Measurements from ENCODE around the gene METTL27. TPM values are rescaled to one million over a fixed set of nuclear protein-coding genes. Genes with fewer than 3 reads are reported as not detected.

The METTL27 gene
- total RNA-seq, 5 donors from 2014 or later (not counting 1 experiment from before 2014, with no cell fraction given) = 0.45 to 7.2 (median 1.8) TPM

- Histone ChIP-seq H3K27ac (ENCODE audit: low read length) (no peak overlapping the region), H3K27me3 (replicated peaks in 1 of 2; ENCODE audit: control insufficient read depth in 2 of 2, extremely low read depth in 1 of 2, insufficient read depth in 2 of 2, low read length in 1 of 2) (peaks cover 0 to 26% of the 10 kb centered on the region in 2 experiments), H3K36me3 (ENCODE audit: control insufficient read depth in 2 of 2, extremely low read depth in 1 of 2, insufficient read depth in 1 of 2, low read length in 1 of 2) (no peaks in the 10 kb centered on the region), H3K4me1 (ENCODE audit: control insufficient read depth in 1 of 2, extremely low read depth in 1 of 2, insufficient read depth in 2 of 2, low read length in 2 of 2) (peaks cover 0 to 9% of the 10 kb centered on the region in 2 experiments), H3K4me3 (ENCODE audit: control insufficient read depth in 1 of 2, extremely low read depth in 1 of 2, low read length in 1 of 2) (no peak overlapping the region), H3K9me3 (no peaks in the 10 kb centered on the region)
- Mint-ChIP-seq H3K9me3 (no peaks in the 10 kb centered on the region), H3K27ac (no peak overlapping the region), H3K36me3 (no peaks in the 10 kb centered on the region), H3K4me1 (peaks cover 2 to 11% (median 8%) of the 10 kb centered on the region in 3 donors), H3K27me3 (peaks cover 0 to 4% of the 10 kb centered on the region in 2 donors), H3K4me3 (no peak overlapping the region)
- DNase-seq (no peak), ATAC-seq (replicated peaks in 1 of 4) (no peak)
- WGBS (ENCODE audit: insufficient coverage) = 79% methylated on average over 11 of the region's 13 CpGs
- ChIA-PET CTCF (no interaction called here), POLR2A (interaction anchor here in 1 of 2 donors (0.6 kb wide), 1 partner anchor 52 kb away, joined by 4 read pairs; no protein-coding TSS in a partner anchor)
These were observed 8.9 kb downstream of the METTL27 start for GRCh38 chr7:73833251-73833919.

GRCh38 chr7:73832806-73833205 is 9.5 kb downstream of the METTL27 start:
- POLR2A ChIA-PET = interaction anchor here in 1 of 2 donors (0.6 kb wide), 1 partner anchor 53 kb away, joined by 4 read pairs; no protein-coding TSS in a partner anchor
- ATAC-seq (replicated peaks in 1 of 4) = no peak
- H3K4me1 Mint-ChIP-seq = peaks cover 8 to 16% (median 13%) of the 10 kb centered on the region in 3 donors

GRCh38 chr7:73831834-73832651 is 10.3 kb downstream of the METTL27 start:
- CTCF ChIA-PET = interaction anchor here in 1 of 2 donors (0.5 kb wide), 1 partner anchor 493 kb away, joined by 3 read pairs; no protein-coding TSS in a partner anchor
- H3K27me3 ChIP-seq (replicated peaks in 1 of 2; ENCODE audit: control insufficient read depth in 2 of 2, extremely low read depth in 1 of 2, insufficient read depth in 2 of 2, low read length in 1 of 2) = peaks cover 0 to 23% of the 10 kb centered on the region in 2 experiments

More at GRCh38 chr7:73832806-73833205, 9.5 kb downstream of the METTL27 start:
- Mint-ChIP-seq H3K4me3 (no peak overlapping the region), H3K27ac (no peak overlapping the region), H3K27me3 (peaks cover 0 to 4% of the 10 kb centered on the region in 2 donors), H3K9me3 (no peaks in the 10 kb centered on the region), H3K36me3 (no peaks in the 10 kb centered on the region)
- 81% methylated on average over 4 of the region's 13 CpGs for WGBS (ENCODE audit: insufficient coverage)
- peaks cover 0 to 21% of the 10 kb centered on the region in 2 experiments for H3K27me3 ChIP-seq (replicated peaks in 1 of 2; ENCODE audit: control insufficient read depth in 2 of 2, extremely low read depth in 1 of 2, insufficient read depth in 2 of 2, low read length in 1 of 2)
- no peaks in the 10 kb centered on the region for H3K9me3 ChIP-seq
- H3K4me1 ChIP-seq (ENCODE audit: control insufficient read depth in 1 of 2, extremely low read depth in 1 of 2, insufficient read depth in 2 of 2, low read length in 2 of 2) = peaks cover 0 to 15% of the 10 kb centered on the region in 2 experiments
- no peak for DNase-seq
- H3K36me3 ChIP-seq (ENCODE audit: control insufficient read depth in 2 of 2, extremely low read depth in 1 of 2, insufficient read depth in 1 of 2, low read length in 1 of 2) = no peaks in the 10 kb centered on the region
- H3K4me3 ChIP-seq (ENCODE audit: control insufficient read depth in 1 of 2, extremely low read depth in 1 of 2, low read length in 1 of 2) = no peak overlapping the region
- CTCF ChIA-PET = interaction anchor here in 1 of 2 donors (0.5 kb wide), 1 partner anchor 494 kb away, joined by 3 read pairs; no protein-coding TSS in a partner anchor
- no peak overlapping the region for H3K27ac ChIP-seq (ENCODE audit: low read length)

GRCh38 chr7:73831584-73831833 is 10.8 kb downstream of the METTL27 start:
- Mint-ChIP-seq H3K27ac (no peak overlapping the region), H3K4me3 (no peak overlapping the region), H3K9me3 (no peaks in the 10 kb centered on the region), H3K4me1 (peaks cover 21 to 29% (median 26%) of the 10 kb centered on the region in 3 donors), H3K27me3 (peaks cover 0 to 8% of the 10 kb centered on the region in 2 donors), H3K36me3 (no peaks in the 10 kb centered on the region)
- ChIA-PET CTCF (no interaction called here), POLR2A (interaction anchor here in 1 of 2 donors (0.5 kb wide), 1 partner anchor 837 kb away, joined by 3 read pairs; no protein-coding TSS in a partner anchor)
- H3K27me3 ChIP-seq (replicated peaks in 1 of 2; ENCODE audit: control insufficient read depth in 2 of 2, extremely low read depth in 1 of 2, insufficient read depth in 2 of 2, low read length in 1 of 2) = peaks cover 0 to 25% of the 10 kb centered on the region in 2 experiments
- 92% methylated on average over 16 of the region's 16 CpGs for WGBS (ENCODE audit: insufficient coverage)
- no peak for DNase-seq
- no peak for ATAC-seq (replicated peaks in 1 of 4)
- no peak overlapping the region for H3K27ac ChIP-seq (ENCODE audit: low read length)
- H3K4me1 ChIP-seq (ENCODE audit: control insufficient read depth in 1 of 2, extremely low read depth in 1 of 2, insufficient read depth in 2 of 2, low read length in 2 of 2) = peaks cover 0 to 25% of the 10 kb centered on the region in 2 experiments
- no peaks in the 10 kb centered on the region for H3K36me3 ChIP-seq (ENCODE audit: control insufficient read depth in 2 of 2, extremely low read depth in 1 of 2, insufficient read depth in 1 of 2, low read length in 1 of 2)
- no peak overlapping the region for H3K4me3 ChIP-seq (ENCODE audit: control insufficient read depth in 1 of 2, extremely low read depth in 1 of 2, low read length in 1 of 2)
- H3K9me3 ChIP-seq = no peaks in the 10 kb centered on the region

More at GRCh38 chr7:73831834-73832651, 10.3 kb downstream of the METTL27 start:
- Histone ChIP-seq H3K27ac (ENCODE audit: low read length) (no peak overlapping the region), H3K4me1 (ENCODE audit: control insufficient read depth in 1 of 2, extremely low read depth in 1 of 2, insufficient read depth in 2 of 2, low read length in 2 of 2) (peaks cover 0 to 21% of the 10 kb centered on the region in 2 experiments), H3K4me3 (ENCODE audit: control insufficient read depth in 1 of 2, extremely low read depth in 1 of 2, low read length in 1 of 2) (no peak overlapping the region), H3K9me3 (no peaks in the 10 kb centered on the region), H3K36me3 (ENCODE audit: control insufficient read depth in 2 of 2, extremely low read depth in 1 of 2, insufficient read depth in 1 of 2, low read length in 1 of 2) (no peaks in the 10 kb centered on the region)
- Mint-ChIP-seq H3K36me3 (no peaks in the 10 kb centered on the region), H3K4me3 (no peak overlapping the region), H3K9me3 (no peaks in the 10 kb centered on the region), H3K27me3 (peaks cover 0 to 4% of the 10 kb centered on the region in 2 donors), H3K4me1 (peaks cover 16 to 24% (median 21%) of the 10 kb centered on the region in 3 donors), H3K27ac (no peak overlapping the region)
- POLR2A ChIA-PET = interaction anchor here in 1 of 2 donors (0.5 kb wide), 1 partner anchor 837 kb away, joined by 3 read pairs; no protein-coding TSS in a partner anchor
- ATAC-seq (replicated peaks in 1 of 4) (no peak), DNase-seq (no peak)
- WGBS (ENCODE audit: insufficient coverage) = 79% methylated on average over 9 of the region's 16 CpGs

- H3K27ac ChIP-seq (ENCODE audit: low read length) = no peak within 1 kb of the TSS
- WGBS (ENCODE audit: insufficient coverage) = 93% methylated on average over 40 of the region's 42 CpGs
These were observed 11.4 kb downstream of the METTL27 start, which contains the start of gene CLDN4 for GRCh38 chr7:73830681-73831583. Gene CLDN4, plus strand, starts transcription at chr7:73830996. Its CDS starts 206 bp downstream, at chr7:73831202.

More at GRCh38 chr7:73830681-73831583, 11.4 kb downstream of the METTL27 start, which contains the start of gene CLDN4:
- no peaks in the 10 kb centered on the region for H3K36me3 Mint-ChIP-seq
- CTCF ChIA-PET = no interaction called here
- H3K36me3 ChIP-seq (ENCODE audit: control insufficient read depth in 2 of 2, extremely low read depth in 1 of 2, insufficient read depth in 1 of 2, low read length in 1 of 2) = no peaks in the 10 kb centered on the region
- no peak within 1 kb of the TSS for H3K27ac Mint-ChIP-seq
- POLR2A ChIA-PET = no interaction called here
- H3K4me1 ChIP-seq (ENCODE audit: control insufficient read depth in 1 of 2, extremely low read depth in 1 of 2, insufficient read depth in 2 of 2, low read length in 2 of 2) = peaks cover 0 to 25% of the 10 kb centered on the region in 2 experiments
- H3K27me3 ChIP-seq (replicated peaks in 1 of 2; ENCODE audit: control insufficient read depth in 2 of 2, extremely low read depth in 1 of 2, insufficient read depth in 2 of 2, low read length in 1 of 2) = peaks cover 0 to 25% of the 10 kb centered on the region in 2 experiments
- H3K9me3 Mint-ChIP-seq = no peaks in the 10 kb centered on the region
- peaks cover 0 to 8% of the 10 kb centered on the region in 2 donors for H3K27me3 Mint-ChIP-seq
- ATAC-seq (replicated peaks in 1 of 4) = no peak
- no peak for DNase-seq
- no peak within 1 kb of the TSS for H3K4me3 ChIP-seq (ENCODE audit: control insufficient read depth in 1 of 2, extremely low read depth in 1 of 2, low read length in 1 of 2)
- peaks cover 22 to 32% (median 27%) of the 10 kb centered on the region in 3 donors for H3K4me1 Mint-ChIP-seq
- no peaks in the 10 kb centered on the region for H3K9me3 ChIP-seq
- H3K4me3 Mint-ChIP-seq = no peak within 1 kb of the TSS

Measured in T-cell (primary cell).